ENCODE measurements around the gene TNFRSF6B.

- TF ChIP-seq, protein P1, sequence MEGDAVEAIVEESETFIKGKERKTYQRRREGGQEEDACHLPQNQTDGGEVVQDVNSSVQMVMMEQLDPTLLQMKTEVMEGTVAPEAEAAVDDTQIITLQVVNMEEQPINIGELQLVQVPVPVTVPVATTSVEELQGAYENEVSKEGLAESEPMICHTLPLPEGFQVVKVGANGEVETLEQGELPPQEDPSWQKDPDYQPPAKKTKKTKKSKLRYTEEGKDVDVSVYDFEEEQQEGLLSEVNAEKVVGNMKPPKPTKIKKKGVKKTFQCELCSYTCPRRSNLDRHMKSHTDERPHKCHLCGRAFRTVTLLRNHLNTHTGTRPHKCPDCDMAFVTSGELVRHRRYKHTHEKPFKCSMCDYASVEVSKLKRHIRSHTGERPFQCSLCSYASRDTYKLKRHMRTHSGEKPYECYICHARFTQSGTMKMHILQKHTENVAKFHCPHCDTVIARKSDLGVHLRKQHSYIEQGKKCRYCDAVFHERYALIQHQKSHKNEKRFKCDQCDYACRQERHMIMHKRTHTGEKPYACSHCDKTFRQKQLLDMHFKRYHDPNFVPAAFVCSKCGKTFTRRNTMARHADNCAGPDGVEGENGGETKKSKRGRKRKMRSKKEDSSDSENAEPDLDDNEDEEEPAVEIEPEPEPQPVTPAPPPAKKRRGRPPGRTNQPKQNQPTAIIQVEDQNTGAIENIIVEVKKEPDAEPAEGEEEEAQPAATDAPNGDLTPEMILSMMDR (conservative IDR thresholded peaks at IDR 0.05; ENCODE audit: low read length), result no peak
- TF ChIP-seq EZH2phosphoT487 (IDR thresholded peaks at IDR 0.05; ENCODE audit: borderline replicate concordance, low read depth, low read length), result no peak
Measured at GRCh38 chr20:63658749-63659187, 37.7 kb upstream of the TNFRSF6B start.

Measured in OCI-LY7 (cell line).